ENCODE measurements around the gene ABHD16A.

The ABHD16A gene

DNA sequence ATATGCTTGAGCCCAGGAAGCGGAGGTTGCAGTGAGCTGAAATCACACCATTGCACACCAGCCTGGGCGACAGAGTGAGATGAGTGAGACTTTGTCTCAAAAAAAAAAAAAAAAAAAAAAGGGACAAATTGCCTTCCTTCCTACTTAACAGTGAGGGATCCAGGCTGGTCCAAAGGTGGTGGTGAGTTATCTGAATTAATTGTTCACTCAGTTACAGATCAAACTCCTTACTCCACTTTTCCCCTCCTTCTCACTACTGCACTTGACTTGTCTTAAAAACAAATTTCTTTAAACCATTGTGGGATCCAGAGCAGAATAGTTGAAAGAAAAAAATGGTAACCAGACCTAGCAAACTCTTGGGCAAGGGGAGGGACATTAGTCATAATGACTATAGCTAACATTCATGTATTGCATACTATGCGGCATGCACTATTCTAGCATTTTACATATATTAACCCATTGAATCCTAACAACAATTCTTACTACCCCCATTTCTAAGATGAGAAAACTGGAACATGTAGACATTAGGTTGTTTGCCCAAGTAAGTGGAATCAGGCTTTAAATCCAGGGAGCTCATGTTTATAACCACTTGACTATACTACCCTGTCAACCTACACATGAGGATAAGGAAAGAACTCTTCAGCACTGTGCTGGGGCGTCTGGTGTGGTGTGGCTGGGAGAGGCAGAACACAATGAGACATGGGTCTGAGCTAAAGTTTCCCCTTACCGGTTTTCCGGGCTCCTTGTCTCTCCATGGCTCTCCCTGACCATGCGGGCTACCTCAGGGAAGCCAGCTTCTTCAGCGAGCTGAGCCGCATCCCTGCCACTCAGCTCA lies 39.8 kb downstream of the ABHD16A start:
- Histone ChIP-seq H3K4me3 (ENCODE audit: low read depth, low read length) (peak overlapping the region; percentile 87), H3K4me1 (no peaks in the 10 kb centered on the region), H3K36me3 (peaks cover 24% of the 10 kb centered on the region), H3K27me3 (no peaks in the 10 kb centered on the region), H3K9me3 (no peaks in the 10 kb centered on the region)
- no peak for DNase-seq
- TF ChIP-seq, protein P1, sequence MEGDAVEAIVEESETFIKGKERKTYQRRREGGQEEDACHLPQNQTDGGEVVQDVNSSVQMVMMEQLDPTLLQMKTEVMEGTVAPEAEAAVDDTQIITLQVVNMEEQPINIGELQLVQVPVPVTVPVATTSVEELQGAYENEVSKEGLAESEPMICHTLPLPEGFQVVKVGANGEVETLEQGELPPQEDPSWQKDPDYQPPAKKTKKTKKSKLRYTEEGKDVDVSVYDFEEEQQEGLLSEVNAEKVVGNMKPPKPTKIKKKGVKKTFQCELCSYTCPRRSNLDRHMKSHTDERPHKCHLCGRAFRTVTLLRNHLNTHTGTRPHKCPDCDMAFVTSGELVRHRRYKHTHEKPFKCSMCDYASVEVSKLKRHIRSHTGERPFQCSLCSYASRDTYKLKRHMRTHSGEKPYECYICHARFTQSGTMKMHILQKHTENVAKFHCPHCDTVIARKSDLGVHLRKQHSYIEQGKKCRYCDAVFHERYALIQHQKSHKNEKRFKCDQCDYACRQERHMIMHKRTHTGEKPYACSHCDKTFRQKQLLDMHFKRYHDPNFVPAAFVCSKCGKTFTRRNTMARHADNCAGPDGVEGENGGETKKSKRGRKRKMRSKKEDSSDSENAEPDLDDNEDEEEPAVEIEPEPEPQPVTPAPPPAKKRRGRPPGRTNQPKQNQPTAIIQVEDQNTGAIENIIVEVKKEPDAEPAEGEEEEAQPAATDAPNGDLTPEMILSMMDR (IDR thresholded peaks at IDR 0.05; ENCODE audit: low read depth, low read length) = no peak

DNA sequence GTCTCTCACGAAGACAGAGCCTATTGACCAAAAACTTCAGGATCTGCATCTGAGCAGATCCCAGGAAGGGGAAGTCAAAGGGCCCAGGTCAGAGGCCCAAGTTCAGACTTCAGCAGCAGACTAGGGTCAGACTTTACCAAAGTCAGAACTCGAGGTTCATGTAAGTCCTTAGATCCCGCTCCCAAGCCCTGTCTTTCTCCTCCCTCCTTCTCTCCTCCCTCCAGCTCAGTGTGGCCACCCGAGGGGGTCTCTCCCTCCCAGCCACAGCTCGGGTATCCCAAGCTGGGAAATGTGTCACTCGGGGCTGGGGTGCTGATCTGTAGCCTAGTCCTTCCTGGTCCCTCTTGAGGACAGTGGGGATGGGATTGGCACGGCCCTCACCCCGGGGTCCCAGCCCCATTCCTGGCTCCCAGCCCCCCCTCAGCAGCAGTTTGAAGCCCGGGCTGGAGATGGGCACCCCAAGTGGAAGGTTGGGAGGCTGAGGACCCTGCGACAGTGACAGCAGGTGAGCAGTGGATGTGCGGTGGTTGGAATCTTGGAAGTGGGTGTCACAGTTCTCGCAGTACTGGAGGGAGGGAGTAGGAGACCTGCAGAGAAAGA lies 40.9 kb downstream of the ABHD16A start:
- no peak for DNase-seq
- H3K27me3 ChIP-seq = no peaks in the 10 kb centered on the region
- no peak overlapping the region for H3K4me3 ChIP-seq (ENCODE audit: low read depth, low read length)
- TF ChIP-seq, protein P1 (IDR thresholded peaks at IDR 0.05; ENCODE audit: low read depth, low read length) = no peak
- no peaks in the 10 kb centered on the region for H3K4me1 ChIP-seq
- H3K9me3 ChIP-seq = no peaks in the 10 kb centered on the region
- H3K36me3 ChIP-seq = peaks cover 13% of the 10 kb centered on the region

DNA sequence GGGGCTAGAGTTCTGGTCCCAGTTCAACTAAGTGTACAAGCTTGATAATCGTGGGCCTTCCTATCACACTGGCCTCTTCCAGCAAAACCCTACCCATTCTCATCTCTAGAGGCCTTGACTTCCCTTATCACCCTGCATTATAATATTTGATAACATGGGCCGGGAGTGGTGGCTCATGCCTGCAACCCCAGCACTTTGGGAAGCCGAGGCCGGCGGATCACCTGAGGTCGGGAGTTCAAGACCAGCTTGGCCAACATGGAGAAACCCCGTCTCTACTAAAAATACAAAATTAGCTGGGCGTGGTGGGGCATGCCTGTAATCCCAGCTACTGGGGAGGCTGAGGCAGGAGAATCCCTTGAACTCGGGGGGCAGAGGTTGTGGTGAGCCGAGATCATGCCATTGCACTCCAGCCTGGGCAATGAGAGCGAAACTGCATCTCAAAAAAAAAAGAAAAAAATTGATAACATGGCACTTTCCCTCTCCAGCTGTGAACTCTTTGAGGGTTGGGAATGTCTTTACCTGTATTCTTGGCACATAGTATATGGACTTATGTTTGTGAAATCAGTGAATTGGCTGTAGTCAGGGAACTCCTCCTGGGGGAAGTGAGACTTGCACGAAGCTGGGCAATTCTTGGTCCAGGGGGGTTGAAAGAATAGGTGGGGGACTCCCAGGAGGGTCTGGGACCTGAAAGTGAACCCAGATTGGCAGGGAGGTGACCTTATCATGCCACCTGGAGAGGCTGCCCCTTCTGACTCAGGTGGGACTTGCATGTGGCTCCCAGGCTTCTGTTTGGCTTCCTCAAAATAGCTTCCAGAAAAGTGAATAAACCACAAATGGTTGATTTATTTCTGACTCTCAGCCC lies 41.6 kb downstream of the ABHD16A start:
- H3K4me3 ChIP-seq (ENCODE audit: low read depth, low read length) = peak overlapping the region; percentile 85
- TF ChIP-seq, protein P1 (IDR thresholded peaks at IDR 0.05; ENCODE audit: low read depth, low read length) = no peak
- H3K27me3 ChIP-seq = no peaks in the 10 kb centered on the region
- no peak for DNase-seq
- peaks cover 8% of the 10 kb centered on the region for H3K36me3 ChIP-seq
- H3K4me1 ChIP-seq = no peaks in the 10 kb centered on the region
- no peaks in the 10 kb centered on the region for H3K9me3 ChIP-seq

DNA sequence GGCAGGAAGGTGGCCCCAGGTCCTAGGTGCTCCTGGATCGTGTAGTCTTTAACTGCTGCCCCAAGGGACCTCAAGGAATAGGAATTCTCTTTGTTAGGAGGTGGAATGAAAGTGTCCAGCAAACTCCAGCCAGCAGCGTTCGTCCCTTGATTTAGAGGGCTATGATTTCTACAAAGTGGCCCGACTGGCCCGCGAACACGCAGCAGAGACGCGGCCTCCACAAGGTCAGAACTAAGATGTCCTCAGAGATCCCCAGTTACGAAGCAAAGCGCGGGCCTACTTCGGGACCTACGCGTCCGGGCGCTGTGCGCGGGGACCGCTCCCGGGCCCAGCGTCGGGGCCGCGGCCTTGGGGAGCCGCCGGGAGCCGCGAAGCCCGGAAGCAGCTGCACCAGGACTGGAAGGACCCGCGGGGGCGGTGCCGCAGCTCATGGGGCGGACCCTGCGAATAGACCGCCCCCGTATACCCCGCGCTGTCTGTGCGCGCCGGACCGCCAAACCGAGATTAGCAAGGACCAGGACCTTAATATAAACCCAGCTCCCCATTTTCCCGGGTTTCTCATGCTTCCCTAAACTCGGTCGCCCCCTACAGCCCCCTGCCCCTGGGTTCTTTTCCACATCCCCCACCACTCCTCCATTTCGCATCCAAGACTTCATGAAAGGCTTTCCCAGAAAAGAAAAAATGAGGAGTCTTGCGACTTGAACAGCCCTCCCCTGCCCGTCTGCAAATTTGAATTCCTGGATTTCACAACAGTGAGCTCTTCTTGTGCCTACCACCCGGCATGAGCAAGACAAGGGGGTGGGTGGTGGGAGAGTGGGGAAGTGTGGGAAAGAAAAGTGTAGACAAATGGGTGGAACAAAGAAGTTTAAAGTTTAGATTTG lies 42.5 kb downstream of the ABHD16A start, which contains the start of gene C6orf47:
TSS of gene C6orf47 (minus strand) at position 398 of the 881 bp plus-strand sequence. CDS start 831 bp downstream, outside the sequence.
- TF ChIP-seq, protein P1 (IDR thresholded peaks at IDR 0.05; ENCODE audit: low read depth, low read length) = no peak
- Histone ChIP-seq H3K4me3 (ENCODE audit: low read depth, low read length) (peak within 1 kb of the TSS; percentile 85), H3K9me3 (no peaks in the 10 kb centered on the region), H3K4me1 (no peaks in the 10 kb centered on the region), H3K36me3 (peaks cover 8% of the 10 kb centered on the region), H3K27me3 (no peaks in the 10 kb centered on the region)
- DNase-seq = peak; percentile 91

DNA sequence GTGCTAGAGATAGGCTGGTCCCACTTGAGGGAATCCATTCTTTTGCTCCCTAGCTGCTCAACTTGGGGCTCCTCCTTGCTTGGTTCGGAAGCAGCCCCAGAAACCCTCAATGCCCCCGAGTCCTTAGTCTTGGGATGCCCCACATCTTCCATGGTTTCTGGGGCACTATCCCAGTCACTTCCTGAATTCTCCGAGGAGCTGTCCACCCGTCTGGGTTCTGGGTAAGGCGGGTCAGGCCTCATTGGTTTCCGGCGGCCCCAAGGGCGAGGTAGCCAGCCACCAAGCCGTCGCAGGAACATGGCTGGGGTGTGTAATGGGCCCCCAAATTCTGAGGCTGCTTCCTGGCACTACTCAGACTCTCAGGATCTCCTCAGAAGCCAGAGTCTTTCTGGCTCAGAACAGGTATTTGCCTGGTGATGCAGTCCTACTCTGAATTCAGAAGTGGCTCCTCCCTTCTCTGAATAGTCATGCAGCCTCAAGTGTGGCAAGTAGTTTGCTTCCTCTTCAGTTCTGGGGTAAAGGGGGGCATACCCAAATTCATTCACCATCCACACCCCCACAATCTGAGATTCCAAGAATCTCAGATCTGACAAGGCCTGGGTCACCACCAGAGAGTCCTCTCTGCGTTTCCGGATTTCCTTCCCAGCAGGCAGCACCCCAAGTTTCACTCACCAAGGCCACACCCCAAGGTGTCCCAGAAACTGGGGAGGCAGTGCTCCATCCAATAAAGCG lies 43.3 kb downstream of the ABHD16A start:
- peak overlapping the region; percentile 85 for H3K4me3 ChIP-seq (ENCODE audit: low read depth, low read length)
- H3K36me3 ChIP-seq = peaks cover 8% of the 10 kb centered on the region
- no peak for DNase-seq
- H3K4me1 ChIP-seq = no peaks in the 10 kb centered on the region
- H3K9me3 ChIP-seq = no peaks in the 10 kb centered on the region
- TF ChIP-seq, protein P1 (IDR thresholded peaks at IDR 0.05; ENCODE audit: low read depth, low read length) = no peak
- no peaks in the 10 kb centered on the region for H3K27me3 ChIP-seq
